Measurements from ENCODE around the gene HOXB8.

HOXB8 gene

GRCh38 chr17:48610282-48611211, 4.5 kb downstream of the HOXB8 start, which contains the start of gene HOXB7:
Gene HOXB7 (minus strand): TSS chr17:48611017. CDS start chr17:48610918, 99 bp downstream.
- DNase-seq (ENCODE audit: low spot score): peak; percentile 51

- no peak for DNase-seq (ENCODE audit: low spot score)
Measured at GRCh38 chr17:48609759-48610281, 5.3 kb downstream of the HOXB8 start.

- no peak for DNase-seq (ENCODE audit: low spot score)
Measured at GRCh38 chr17:48609033-48609432, 6.1 kb downstream of the HOXB8 start.

- no peak for DNase-seq (ENCODE audit: low spot score)
Measured at GRCh38 chr17:48608494-48608834, 6.6 kb downstream of the HOXB8 start.

- no peak for DNase-seq (ENCODE audit: low spot score)
Measured at GRCh38 chr17:48606892-48607614, 8.0 kb downstream of the HOXB8 start.

GRCh38 chr17:48605991-48606891, 8.9 kb downstream of the HOXB8 start:
- DNase-seq (ENCODE audit: low spot score): no peak

- no peak for DNase-seq (ENCODE audit: low spot score)
Measured at GRCh38 chr17:48605409-48605919, 9.6 kb downstream of the HOXB8 start.

GRCh38 chr17:48604770-48605329, 10.2 kb downstream of the HOXB8 start, which contains the start of gene HOXB6:
Gene HOXB6 (minus strand): TSS chr17:48604986. CDS start chr17:48598150, 6,836 bp downstream.
- DNase-seq (ENCODE audit: low spot score): no peak

GRCh38 chr17:48603959-48604769, 10.9 kb downstream of the HOXB8 start:
- no peak for DNase-seq (ENCODE audit: low spot score)

- DNase-seq (ENCODE audit: low spot score): no peak
Measured at GRCh38 chr17:48601539-48602425, 13.3 kb downstream of the HOXB8 start.

- no peak for DNase-seq (ENCODE audit: low spot score)
Measured at GRCh38 chr17:48601207-48601538, 13.9 kb downstream of the HOXB8 start.

- no peak for DNase-seq (ENCODE audit: low spot score)
Measured at GRCh38 chr17:48600244-48601098, 14.6 kb downstream of the HOXB8 start.

GRCh38 chr17:48599354-48599753, 15.7 kb downstream of the HOXB8 start:
- DNase-seq (ENCODE audit: low spot score): no peak

GRCh38 chr17:48598736-48599135, 16.4 kb downstream of the HOXB8 start:
- no peak for DNase-seq (ENCODE audit: low spot score)

GRCh38 chr17:48597778-48598631, 17.1 kb downstream of the HOXB8 start:
- DNase-seq (ENCODE audit: low spot score): peak; percentile 45

- DNase-seq (ENCODE audit: low spot score): no peak
Measured at GRCh38 chr17:48597528-48597777, 17.6 kb downstream of the HOXB8 start.

GRCh38 chr17:48596735-48597527, 18.2 kb downstream of the HOXB8 start:
- DNase-seq (ENCODE audit: low spot score): no peak

Measured in CD4-positive, alpha-beta T cell treated with Interleukin-2 at 100 ng/mL for 4 hours (primary cell).